GM12875 (cell line): ENCODE measurements around the gene PRLR.

Experiments
- H3K4me3 ChIP-seq: one replicate; pipeline ENCODE4 v1.5.1; 2011; ENCODE audit warnings: low read depth, low read length, control low read depth
- TF ChIP-seq, protein P1 (sequence below): IDR thresholded peaks from 2 replicates; pipeline ENCODE4 v1.5.1; 2011; ENCODE audit warnings: low read depth, mild to moderate bottlenecking, control low read depth, inconsistent platforms, low read length, moderate library complexity, borderline replicate concordance; ENCODE audit not compliant: insufficient read depth

Gene PRLR

DNA sequence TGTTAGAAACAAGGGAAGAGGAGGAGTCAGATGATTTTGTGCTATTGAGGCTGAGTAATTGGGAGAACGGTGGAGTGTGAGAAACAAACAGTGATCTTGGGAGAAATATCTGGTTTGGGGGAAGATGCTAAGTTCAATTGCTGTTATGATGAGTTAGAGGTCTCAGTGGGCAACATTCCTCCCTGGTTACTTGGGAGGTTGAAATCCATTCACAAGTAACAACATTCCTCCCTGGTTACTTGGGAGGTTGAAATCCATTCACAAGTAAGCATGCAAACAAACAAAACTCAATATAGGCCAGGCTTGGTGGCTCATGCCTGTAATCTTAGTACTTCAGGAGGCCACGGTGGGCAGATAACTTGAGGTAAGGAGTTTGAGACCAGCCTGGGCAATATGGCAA, 221.3 kb downstream of the PRLR start:
- TF ChIP-seq, protein P1, sequence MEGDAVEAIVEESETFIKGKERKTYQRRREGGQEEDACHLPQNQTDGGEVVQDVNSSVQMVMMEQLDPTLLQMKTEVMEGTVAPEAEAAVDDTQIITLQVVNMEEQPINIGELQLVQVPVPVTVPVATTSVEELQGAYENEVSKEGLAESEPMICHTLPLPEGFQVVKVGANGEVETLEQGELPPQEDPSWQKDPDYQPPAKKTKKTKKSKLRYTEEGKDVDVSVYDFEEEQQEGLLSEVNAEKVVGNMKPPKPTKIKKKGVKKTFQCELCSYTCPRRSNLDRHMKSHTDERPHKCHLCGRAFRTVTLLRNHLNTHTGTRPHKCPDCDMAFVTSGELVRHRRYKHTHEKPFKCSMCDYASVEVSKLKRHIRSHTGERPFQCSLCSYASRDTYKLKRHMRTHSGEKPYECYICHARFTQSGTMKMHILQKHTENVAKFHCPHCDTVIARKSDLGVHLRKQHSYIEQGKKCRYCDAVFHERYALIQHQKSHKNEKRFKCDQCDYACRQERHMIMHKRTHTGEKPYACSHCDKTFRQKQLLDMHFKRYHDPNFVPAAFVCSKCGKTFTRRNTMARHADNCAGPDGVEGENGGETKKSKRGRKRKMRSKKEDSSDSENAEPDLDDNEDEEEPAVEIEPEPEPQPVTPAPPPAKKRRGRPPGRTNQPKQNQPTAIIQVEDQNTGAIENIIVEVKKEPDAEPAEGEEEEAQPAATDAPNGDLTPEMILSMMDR: no peak
- H3K4me3 ChIP-seq: no peak overlapping the region

DNA sequence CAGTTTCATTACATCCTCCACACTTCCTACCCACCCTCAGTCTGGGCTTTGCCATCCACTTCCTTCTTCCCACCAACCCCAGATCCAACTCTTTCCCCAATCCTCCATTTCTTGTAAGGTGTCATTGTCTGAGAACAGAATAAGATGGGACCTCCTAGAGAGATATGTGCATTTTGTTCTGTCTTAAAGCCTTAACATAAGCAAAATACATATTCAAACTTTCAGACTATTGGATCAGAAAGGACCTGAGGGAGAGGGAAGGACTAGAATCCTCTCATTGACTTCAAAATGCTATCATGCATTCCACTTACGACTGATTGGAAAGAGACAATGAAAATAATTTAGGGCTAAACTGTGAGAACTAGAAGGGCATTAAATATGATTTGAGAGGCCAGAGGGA, 225.5 kb downstream of the PRLR start:
- no peak overlapping the region for H3K4me3 ChIP-seq
- TF ChIP-seq, protein P1: no peak

DNA sequence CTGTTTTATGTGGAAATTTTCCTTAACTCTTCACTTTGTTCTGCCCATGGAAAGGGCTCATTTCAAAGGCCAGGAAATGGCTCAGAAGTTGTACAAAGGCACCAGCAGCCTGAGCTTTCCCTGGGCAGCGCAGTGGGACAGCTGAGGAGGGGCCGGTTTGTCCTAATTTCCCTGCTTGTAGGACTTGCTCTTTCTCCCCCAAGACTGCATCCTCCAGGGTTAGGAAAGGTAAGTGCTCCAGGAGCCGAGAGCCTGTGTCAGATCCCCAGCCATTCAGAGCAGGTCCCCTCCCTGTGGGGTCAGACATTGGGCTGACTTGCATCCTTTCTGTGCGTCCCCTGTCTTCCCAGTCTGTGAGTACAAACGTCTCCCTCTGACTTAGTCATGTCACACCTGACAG, 226.1 kb downstream of the PRLR start:
- TF ChIP-seq, protein P1: no peak
- H3K4me3 ChIP-seq: no peak overlapping the region

DNA sequence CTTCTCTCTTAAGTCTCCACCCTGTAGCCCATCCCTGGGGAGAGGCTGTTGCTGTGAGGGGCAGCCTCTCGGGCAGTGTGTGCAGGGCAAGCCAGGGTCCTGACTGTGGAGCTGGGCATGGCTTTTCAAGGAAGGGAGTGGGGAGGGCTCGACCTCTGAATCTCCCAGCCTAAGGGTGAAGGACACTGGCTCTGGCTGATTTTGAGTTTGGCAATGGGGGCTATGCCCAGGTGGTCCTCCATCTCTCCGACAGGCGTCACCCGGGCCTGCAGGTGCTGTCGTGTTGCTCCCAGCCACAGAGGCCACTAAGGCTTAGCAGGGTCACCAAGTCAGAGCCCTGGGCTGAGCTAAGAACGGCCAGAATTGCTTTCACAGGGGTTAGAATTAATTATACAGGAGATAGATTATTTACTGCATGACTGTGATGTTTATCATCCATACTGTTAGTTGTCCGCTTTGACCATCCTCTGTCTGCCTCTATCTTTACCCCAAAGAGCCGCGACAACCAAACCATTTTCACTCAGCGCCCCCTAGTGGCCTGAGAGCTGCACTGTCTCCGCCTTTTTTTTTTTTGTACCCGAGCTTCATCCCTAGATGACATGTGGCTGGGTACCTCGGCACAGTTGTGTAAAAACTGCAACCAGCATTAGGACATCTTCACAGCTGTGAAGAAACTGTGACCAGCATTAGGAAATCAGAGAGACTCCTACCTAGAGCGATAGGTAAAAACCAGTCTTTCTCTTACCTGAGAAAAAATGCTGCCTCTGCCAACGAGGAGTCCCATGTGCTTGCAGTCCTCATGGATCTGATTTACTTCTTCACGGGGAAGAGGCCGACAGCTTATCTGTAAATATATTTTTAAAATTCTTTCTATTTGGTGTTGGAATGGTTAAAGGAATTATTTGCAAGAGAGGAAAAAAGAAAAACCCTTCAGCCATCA, 227.0 kb downstream of the PRLR start:
- no peak overlapping the region for H3K4me3 ChIP-seq
- TF ChIP-seq, protein P1: peak; percentile 80

DNA sequence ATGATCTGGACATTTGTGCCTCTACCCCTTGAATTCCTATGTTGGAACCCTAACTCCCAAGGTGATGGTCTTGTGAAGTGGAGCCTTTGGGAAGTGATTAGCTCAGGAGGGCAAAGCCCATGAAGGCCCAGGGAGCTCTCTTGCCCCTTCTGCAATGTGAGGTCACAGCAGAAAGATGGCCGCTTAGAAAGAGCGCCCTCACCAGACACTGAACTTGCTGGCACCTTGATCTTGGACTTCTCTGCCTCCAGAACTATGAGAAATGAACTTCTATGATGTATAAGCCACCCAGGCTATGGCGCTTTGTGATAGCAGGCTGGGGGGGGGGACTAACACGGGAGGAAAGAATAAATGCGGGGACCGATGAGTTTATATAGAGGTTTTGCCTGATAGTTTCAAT, 227.8 kb downstream of the PRLR start:
- TF ChIP-seq, protein P1: no peak
- no peak overlapping the region for H3K4me3 ChIP-seq

DNA sequence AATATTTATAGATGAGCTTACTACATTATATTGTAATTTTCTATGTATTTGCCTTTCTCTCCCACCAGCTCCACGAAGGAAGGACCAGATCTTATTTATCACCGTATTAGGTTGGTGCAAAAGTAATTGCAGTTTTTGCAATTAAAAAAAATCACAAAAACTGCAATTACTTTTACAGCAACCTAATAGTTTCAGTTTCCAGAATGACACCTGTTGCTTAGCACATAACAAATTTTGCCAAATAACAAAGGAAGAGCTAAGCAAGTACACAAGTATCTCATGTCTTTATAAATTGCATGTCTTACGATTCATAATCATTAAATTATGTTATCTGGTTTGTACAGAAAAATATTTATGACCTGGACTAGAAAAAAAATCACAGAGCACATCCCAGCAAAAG, 228.4 kb downstream of the PRLR start:
- TF ChIP-seq, protein P1: no peak
- H3K4me3 ChIP-seq: no peak overlapping the region
